HL-60/S4 (cell line): ENCODE data around the gene RPL3.

Experiments used
- in situ Hi-C: fragments of 300-500 bp; cut with MboI; formaldehyde crosslinking; loops from 2 replicates; pipeline ENCODE4 v1.14.3; 2022; ENCODE audit warnings: low sequenced_read_pairs

Gene RPL3

DNA sequence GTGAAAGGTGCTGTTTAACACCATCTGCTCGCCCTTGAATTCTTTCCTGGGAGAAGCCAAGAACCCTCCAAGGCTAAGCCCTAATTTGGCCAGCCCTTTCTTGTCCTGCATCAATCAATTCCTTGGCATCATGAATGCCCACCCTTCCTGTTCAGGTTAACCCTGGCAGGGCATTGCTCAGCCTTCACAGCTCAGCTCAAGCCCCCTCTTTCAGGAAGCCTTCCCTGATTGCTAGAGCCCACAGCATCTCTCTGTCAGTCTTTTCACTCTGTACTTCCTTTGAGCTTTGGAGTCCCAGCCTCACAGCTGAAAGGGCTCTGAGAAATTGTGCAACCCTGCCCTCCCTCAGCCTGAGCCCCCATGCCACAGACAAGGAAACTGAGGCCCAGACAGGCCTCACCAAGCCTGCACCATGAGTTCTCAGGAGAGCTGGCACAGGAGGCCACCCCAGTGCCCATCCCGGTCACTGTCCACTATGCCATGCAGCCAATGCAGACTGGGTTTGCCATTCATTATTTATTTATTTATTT is 16.9 kb downstream of the RPL3 start:
- in situ Hi-C loops: loop anchor here (25.0 kb wide), 1 partner anchor 290 kb away; the partner anchor contains the start of genes APOBEC3C and APOBEC3D

DNA sequence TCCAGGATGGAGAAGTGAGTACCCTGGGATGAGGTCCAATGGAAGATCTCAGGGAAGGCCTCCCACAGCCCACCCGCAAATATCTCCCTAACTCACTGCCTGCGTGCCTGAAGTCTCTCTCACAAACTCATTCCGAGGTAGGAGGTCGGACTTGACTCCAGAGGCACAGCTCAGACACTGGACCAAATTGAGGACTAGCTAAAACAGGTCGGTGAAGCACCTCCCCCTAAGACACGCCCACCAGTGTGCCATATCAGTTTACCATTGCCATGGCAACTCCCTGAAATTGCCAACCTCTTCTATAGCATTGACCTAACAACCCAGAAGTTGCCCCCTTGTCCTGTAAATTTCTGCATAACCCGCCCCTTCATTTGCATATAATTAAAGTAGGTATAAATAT is 17.5 kb downstream of the RPL3 start:
- in situ Hi-C loops: loop anchor here (25.0 kb wide), 1 partner anchor 290 kb away; the partner anchor contains the start of genes APOBEC3C and APOBEC3D

DNA sequence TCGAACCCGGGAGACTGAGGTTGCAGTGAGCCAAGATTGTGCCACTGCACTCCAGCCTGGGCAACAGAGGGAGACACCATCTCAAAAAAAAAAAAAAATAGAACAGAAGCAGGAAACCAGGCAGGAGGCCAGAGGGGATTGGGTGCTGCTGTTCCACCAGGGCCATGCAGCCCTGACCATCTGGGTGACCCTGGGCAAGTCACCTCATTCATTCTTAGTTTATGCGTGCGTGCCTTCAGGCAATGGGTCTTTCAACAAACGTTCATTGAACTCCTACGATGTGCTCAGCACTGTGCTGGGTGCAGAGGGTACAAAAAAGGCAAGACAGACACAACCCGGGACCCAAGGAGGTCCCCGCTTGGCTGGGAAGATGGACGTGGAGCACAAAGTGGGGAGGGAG is 18.3 kb downstream of the RPL3 start:
- in situ Hi-C loops: loop anchor here (25.0 kb wide), 1 partner anchor 289 kb away; the partner anchor contains the start of genes APOBEC3C and APOBEC3D

DNA sequence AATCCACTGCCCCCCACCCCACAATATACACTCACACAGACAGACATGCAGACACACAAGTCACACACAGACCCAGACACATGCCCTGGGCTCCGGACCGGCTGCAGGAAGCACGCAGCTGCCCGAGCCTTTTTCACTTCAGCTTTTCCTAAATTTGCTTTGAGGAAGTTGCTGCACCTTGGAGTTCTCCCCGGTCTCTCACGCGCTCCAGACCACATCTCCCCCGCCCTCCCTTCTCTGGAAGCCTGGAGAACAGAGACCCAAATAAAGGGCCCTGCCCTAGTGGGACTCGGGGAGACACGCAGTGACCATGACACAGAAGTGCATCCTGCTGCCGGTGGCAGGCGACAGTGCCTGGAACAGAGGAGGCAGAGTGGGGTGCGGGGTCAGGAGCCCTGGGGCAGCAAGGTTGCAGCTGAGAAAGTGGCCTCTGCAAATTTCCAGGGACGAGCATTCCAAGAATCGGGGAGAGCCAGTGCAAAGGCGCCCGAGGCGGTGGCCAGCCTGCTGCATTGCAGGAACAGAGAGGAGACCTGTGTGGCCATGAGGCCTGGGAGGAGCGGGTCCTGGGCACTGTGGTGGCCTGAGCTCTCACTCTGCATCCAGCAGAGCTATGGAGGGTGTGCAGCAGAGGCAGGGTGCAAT is 19.1 kb downstream of the RPL3 start:
- in situ Hi-C loops: loop anchor here (25.0 kb wide), 1 partner anchor 288 kb away; the partner anchor contains the start of genes APOBEC3C and APOBEC3D

DNA sequence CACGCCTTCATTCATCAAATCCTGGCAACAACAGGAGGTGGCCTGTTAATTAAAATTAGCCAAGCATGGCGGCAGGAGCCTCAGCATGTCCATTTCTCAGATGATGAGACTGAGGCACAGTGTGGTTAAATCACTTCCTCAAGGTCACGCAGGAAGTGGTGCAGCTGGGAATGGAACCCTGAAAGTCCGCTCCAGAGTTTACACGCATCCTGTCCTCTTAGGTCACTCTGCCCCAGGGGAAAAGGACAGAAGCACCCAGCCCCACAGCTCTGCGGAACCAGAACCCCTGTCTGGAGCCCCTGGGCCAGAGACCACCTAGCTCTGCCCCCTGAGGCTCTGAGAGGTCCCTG is 19.6 kb downstream of the RPL3 start:
- in situ Hi-C loops: loop anchor here (25.0 kb wide), 1 partner anchor 288 kb away; the partner anchor contains the start of genes APOBEC3C and APOBEC3D

DNA sequence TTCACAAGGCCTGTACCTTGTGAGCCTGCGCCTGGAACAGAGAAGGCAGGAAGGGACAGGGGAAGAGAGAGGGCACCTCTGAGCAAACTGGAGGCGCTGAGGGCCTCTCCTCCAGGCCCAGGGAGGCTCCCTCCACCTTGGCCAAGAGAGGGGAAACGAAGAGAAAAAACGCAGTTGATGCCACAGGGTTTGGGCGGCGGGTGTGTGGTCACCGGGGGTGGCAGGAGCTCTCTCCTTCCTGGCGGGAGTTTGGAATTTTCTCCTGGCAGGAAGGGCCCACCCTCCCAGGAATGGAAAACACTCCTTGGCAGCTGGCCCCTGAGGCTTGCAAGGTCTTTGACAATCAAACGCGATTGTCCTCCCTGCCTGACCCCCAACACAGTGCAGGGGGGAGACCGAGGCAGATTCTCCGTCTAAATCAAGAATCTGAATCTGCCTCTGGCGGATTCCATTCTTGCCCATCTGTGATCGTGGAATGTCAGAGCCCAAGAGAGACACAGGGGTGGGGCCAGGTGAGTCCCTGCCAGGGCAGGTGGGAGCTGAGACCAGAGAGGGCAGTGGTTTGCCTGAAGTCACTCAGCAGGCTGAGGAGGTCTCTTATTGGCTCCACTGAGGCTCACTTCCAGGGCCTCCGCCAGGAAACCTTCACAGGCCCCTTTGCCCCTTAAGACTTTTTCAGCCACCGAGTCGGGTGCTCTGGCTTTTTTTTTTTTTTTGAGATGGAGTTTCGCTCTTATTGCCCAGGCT is 21.0 kb downstream of the RPL3 start:
- in situ Hi-C loops: no loop called here

DNA sequence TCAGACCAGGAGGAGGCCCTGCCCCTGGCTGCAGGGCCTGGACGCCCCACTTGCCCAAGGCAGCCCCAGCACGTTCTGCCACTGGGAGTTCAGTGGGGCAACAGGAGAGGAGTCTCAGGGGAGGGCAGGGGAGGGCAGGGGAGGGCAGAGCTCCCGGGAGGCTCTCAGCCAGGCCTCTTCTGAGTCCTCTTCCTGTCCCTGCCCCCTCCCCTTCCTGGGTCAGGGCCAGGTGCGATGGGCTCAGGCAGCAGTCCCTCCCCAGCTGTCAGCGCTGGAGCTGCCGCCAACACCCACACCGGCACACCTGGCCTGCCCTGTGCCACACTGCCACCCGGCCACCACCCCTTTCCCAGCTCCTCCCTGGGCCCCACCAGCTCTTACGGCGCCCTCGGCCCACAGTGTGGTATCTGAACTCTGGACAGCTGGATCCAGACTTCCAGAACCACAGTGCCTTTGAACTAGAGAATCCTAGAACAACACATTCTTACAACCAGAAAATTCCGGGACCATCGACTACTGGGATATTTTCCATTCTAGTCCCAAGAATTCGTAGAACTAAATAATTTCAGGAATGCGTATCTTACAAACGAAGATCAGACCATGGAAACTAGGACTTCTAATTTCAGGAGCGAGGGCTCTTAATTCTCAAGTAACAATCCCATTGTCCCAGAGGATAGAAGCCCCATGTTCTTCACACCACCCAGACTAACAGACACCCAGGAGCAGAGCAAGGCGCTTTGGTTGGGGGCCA is 21.8 kb downstream of the RPL3 start:
- in situ Hi-C loops: no loop called here

DNA sequence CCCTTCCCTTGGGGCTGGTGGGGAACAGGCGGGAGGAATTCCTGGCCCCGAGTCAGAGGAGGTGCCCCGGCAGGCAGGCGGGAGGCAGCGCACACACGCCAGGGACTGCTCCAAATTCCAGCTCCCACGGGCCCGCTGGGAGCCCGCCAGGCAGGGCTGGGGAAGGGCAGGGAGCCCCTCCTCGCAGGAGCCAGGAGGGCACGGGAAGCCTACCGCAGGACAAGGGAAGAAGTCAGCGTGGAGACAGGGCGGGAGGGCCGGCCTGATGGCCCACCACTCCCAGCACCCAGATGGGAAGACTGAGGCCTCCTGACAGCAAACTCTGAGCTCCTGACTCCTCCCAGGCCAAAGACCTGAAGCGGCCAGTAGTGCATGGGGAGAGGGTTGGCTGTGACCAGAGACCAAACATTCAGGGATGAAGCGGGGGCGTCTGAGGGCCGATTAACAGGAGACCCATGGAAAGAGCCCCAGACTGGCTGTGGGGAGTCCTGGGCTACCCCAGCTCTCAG is 22.4 kb downstream of the RPL3 start:
- in situ Hi-C loops: no loop called here

DNA sequence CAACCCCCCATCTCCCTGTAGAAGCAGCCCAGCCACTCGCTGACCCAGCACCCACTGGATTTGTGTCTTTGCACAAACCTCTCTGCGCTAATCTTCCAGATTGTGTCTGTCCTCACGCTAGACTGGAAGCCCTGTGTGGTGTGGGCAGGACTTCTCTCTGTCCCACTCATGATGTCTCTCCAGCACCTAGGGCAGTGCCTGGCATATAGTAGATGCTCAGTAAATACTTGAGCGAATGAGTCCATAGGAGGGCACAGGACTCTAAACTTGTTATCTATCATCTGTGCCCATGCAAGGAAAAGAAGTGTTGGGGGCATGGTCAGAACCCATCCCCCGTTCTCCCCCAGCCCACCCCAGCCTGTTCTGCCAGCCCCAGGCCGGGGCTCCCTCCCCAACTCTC is 22.9 kb downstream of the RPL3 start:
- in situ Hi-C loops: no loop called here

DNA sequence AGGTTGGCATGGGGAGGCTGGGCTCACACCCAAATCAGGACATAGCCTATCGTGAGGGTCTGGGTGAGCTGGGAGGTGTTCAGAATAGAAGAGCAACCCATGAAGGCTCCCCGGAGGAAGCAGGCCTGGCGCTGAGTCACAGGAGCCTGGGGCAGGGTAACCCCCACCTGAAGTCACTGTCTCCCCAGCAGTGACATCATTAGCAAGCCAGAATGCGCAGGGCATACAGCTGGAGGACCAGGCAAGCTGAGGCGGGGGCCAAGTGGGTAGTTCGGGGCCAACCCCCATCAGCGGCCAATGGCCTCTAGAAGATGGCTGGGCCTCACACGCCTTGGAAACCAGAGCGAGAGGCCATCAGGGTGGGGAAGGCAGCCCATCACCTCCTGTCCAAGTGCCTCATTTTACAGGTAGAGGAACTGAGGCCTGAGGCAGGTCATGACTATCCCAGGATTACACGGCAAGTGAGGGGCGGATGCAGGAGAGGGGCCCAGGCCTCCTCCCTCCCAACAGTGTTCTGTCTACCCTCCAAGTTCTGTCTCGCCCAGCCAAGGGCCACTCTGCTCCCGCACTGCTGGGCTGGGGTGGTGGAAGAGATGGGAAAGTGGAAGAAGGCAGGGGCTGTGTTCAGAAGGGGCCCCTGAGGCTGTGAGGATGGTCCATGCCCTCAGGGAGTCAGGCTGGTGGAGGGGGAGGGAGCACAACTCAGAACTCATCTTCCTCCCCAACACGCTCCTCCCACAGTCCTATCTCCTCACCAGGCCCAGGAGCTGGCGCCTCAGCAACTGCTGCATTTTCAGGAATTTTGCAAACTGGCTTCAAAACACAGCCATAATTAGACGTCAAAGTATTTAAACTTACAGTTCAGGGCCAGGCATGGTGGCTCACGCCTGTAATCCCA is 24.6 kb downstream of the RPL3 start:
- in situ Hi-C loops: no loop called here

DNA sequence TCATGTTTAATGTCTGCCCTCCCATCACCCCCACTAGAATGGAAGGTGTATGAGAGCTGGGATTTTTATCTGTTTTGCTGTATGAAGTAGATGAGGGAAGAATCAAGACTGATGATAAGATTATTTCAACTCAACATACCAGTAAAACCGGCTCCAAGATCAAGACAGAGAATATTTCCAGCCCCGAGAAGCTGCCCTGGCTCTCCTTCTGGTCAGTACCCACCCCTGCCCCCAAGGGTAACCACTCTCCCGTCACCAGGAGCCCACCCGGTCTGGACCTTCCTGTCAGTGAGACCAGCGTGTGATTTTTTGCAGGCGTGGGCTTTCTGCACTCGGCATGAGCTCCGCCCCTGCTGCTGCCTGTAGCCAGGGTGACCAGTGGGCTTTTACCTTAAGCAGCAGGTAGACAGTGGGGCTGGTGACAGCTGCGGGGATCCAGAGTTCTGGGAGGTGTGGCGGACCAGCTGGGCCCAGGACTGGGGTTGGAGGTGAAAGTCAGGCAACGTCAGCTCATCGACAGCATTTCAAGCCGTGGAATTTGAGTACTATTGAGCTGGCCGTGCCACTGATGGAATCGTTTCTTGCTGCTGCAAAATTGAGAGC is 25.6 kb downstream of the RPL3 start:
- in situ Hi-C loops: no loop called here

DNA sequence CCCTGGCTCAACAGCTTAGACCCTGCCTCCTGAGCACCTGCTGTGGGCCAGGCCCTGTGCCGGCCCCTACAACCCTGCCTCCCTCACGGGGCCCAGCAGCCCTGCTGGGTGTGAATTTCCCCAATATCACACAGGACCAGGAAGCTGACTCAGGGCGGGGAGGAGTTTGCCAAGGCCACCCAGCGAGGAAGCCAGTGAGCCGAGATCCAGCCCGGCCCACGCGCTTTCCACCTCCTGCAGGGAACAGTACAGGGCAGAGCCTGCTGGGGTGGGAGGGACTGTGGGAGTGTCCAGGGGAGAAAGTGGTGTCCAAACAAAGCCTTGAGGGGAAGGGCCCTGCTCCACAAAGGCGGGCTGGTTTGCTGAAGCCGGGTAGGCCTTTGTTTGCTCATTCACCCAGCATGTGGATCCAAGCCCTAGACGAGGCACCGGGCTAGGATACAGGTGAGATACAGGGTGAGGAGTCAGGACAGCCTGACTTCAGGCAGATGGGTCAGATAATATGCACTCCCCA is 26.8 kb downstream of the RPL3 start:
- in situ Hi-C loops: no loop called here

DNA sequence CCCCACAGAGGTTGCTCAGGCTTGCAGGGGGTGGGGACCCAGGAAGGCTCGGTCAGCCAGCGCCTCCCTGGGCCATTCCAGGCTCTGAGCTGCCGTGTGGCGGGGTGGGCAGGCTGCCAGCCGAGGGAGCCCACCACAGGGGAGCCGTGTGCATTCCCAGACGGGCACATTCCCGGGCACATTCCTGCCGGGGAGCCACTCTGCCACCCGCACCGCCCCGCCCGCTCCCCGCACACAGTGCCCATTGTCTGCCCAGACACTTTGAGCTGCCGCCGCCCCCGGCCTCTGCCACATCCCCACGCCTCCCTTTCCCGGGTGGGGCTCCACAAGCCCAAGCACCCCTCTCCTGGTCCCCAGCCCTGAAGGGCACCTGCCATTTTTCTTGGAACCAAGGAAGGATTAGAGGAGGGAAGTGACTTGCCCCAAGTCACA is 27.4 kb downstream of the RPL3 start:
- in situ Hi-C loops: no loop called here

DNA sequence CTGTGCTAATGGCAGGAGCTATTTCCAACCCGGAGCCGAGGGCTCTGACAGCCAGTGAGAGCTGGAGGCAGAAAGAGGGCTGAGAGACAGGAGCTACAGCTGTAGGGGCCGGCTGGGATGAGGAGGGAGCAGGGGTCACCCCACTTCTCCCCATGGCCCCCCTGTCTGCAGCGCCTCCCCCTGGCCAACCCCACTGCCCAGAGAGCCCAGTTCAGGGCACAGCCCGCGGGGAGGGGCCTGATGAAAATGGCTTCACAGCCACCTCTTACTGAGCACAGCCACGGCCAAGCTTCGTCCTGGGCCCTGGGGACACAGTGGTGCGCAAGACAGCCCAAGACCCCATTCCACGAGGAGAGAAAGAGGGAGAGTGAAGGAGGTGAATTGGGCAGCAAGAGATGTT is 27.9 kb downstream of the RPL3 start:
- in situ Hi-C loops: no loop called here

DNA sequence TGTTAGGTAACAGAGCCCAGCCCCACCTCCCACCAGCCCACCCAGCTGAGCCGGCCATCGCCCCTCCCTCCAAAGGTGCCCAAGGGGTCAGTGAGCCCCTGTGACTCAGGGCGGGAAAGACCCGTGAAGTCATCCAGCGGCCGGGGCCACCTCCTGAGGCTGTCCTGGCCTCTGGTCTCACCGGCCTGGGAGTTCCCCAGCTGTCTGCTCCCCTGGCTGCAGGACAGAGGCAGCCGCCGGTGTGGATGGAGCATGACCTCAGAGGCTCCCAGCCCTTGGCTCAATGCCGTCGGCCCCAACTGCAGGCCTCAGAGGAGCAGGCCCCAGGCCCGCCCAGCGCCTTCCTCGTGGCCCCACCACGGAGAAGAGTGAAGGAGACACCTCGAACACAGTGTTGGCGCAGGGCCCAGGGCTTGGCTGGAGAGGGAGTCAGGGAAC is 28.7 kb downstream of the RPL3 start:
- in situ Hi-C loops: no loop called here

DNA sequence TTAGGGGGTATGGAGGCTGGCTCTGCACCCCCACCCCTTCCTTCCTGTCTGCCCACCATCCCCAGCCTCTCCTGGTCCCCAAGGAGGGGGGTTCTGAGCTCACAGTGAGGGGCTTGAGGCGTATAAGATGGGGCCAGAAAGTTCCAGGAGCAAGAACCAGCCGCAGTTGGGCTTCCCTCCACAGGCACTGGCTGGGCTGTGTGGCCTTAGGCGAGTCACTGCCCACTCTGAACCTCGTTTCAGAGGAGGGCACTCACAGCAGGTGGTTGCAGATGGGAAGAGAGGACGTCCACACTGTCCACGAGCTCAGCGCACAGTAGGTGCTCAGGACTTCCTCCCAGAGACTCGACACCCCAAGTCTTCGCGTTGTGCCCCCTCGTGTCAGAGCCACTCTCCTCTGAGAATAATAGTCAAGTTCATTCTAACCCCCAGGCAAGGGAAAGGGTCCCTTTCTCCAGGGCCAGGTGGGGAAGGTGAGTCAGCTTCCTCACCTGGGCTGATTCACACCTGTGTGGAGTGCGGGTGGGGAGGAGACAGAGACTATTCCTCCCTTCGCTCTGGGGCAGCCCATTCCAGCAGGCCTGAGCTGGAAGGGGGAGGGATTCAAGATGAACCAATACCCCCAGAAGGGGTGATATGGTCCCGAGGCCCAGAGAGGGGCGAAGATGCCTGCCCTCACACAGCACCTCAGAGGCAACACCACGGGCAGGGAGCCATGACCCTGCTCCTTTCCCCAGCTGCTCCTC is 29.3 kb downstream of the RPL3 start:
- in situ Hi-C loops: no loop called here

DNA sequence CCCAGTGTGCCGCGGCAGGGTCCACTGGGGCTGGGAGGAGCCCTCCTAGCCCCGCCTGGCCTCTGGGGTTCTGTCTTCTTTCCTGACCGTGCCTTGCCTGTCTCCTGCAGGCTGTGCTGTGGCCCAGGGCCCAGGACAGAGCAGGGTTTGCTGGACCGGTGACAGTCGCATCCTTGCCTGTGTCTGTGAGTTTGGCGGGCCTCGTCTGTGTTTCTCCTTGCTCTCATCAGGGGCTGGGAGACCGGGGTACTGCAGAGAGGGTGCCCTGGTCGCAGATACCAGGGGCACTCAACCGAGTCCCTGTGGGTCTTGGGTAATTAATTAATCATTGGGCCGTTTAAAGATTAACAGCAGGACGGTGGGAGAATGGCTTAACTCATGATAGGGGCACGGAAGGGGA is 29.9 kb downstream of the RPL3 start:
- in situ Hi-C loops: no loop called here

DNA sequence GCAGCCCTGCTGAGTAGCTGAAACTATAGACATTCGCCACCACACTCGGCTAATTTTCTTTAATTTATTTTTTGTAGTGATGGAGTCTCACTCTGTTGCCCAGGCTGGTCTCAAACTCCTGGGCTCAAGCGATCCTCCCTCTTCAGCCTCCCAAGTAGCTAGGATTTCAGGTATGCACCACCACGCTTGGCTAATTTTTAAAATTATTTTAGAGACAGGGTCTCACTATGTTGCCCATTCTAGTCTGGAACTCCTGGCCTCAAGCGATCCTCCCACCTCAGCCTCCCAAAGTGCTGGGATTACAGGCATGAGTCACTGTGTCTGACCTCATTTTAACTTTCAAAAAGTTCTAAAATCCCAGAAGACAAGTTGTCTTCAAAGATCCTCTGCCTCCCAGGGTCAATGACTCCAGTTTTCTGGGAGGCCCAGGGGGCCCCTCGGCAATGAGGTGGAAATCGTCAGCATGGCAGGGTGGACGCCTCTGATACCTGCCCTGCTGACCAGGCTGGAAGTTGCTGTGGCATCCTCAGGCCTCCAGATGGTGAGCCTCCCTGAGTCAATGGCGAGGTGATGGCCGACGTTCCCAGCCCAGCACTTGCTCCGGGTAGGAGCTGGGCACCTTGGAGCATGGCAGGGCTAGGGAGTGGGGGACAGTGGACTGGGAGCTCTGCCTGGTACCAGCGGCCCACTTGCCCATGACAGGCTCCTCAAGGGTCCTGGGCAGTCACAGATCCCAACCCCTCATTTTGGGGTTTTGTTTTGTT is 31.1 kb downstream of the RPL3 start:
- in situ Hi-C loops: no loop called here
